Small intestine (tissue), 7 donors: ENCODE data around the gene LRRC3C. TPM values are rescaled to one million over a fixed set of nuclear protein-coding genes. Genes with fewer than 3 reads are reported as not detected.
A peak's percentile ranks its signal among the peaks of the same experiment; 100 is the strongest.

ENCODE experiments used
- DNase-seq, 2 donors: peaks; one replicate each; pipeline versions ENCODE4 v3.0.0 to v3.0.0-alpha.2; 2013
- FAIRE-seq: peaks from 2 replicates; lab custom pipeline; 2012; peaks lifted over from hg19 to GRCh38; lab: Jason Lieb, UNC
- H3K27ac ChIP-seq, 3 donors: one replicate each; pipeline ENCODE4 v1.5.1; 2013; ENCODE audit warnings: low read length in 2 of 3, mild to moderate bottlenecking in 2 of 3, control low read depth in 1 of 3, inconsistent platforms in 1 of 3, low read depth in 1 of 3, moderate library complexity in 1 of 3
- H3K27me3 ChIP-seq, 3 donors: one replicate each; pipeline ENCODE4 v1.6.1; 2013; ENCODE audit warnings: low read length in 3 of 3, inconsistent platforms in 1 of 3; ENCODE audit not compliant: control insufficient read depth in 3 of 3, insufficient read depth in 3 of 3
- H3K36me3 ChIP-seq, 3 donors: one replicate each; pipeline ENCODE4 v1.6.1; 2013; ENCODE audit warnings: low read length in 3 of 3, inconsistent platforms in 1 of 3, low read depth in 1 of 3, mild to moderate bottlenecking in 1 of 3, moderate library complexity in 1 of 3; ENCODE audit not compliant: control insufficient read depth in 3 of 3, insufficient read depth in 2 of 3
- H3K4me1 ChIP-seq, 3 donors: one replicate each; pipeline ENCODE4 v1.6.1; 2013; ENCODE audit warnings: low read length in 2 of 3, inconsistent platforms in 1 of 3, low read depth in 1 of 3, mild to moderate bottlenecking in 1 of 3, moderate library complexity in 1 of 3; ENCODE audit not compliant: control insufficient read depth in 3 of 3, insufficient read depth in 2 of 3
- H3K4me3 ChIP-seq, 3 donors: one replicate each; pipeline ENCODE4 v1.5.1; 2013; ENCODE audit warnings: low read length in 3 of 3, control low read depth in 1 of 3, inconsistent platforms in 1 of 3, low read depth in 1 of 3, mild to moderate bottlenecking in 1 of 3, moderate library complexity in 1 of 3
- H3K9me3 ChIP-seq, 2 donors: one replicate each; pipeline ENCODE4 v1.6.1; 2013; ENCODE audit warnings: low read depth in 1 of 2, low read length in 1 of 2; ENCODE audit not compliant: control insufficient read depth in 2 of 2, insufficient read depth in 1 of 2
- WGBS, 3 donors: extraction: QIAGEN DNeasy Blood & Tissue Kit; methylation state at CpG; one replicate each; pipeline ENCODE4 v1.1.7; 2013; 5-methylcytosine and 5-hydroxymethylcytosine counted together
- polyA plus RNA-seq, 4 donors: library from polyadenylated mRNA; stranded (reverse) in 3 of 4; unstranded in 1 of 4; fragments of 200-250 nt in 3 of 4; fragments of 120-200 nt in 1 of 4; gene quantifications; one replicate each; pipeline versions ENCODE4 v1.2.1 to v1.2.3, GENCODE V29; 2013
- donor health status: healthy with polysubstance abuse.
- donor health status: control.
- donor health status: control.
- donor health status: Bipolar disorder and iron deficiency.
- donor health status: healthy.

Gene LRRC3C
- polyA plus RNA-seq, 4 donors: 0.10 TPM; not detected in 3

- Histone ChIP-seq H3K27ac (peak overlapping the region; percentile 24 to 92 (median 74)), H3K4me3 (no peak overlapping the region), H3K36me3 (peaks cover 7 to 69% (median 18%) of the 10 kb centered on the region in 3 donors), H3K4me1 (peaks cover 0 to 74% (median 14%) of the 10 kb centered on the region in 3 donors), H3K9me3 (peaks cover 0 to 31% of the 10 kb centered on the region in 2 donors), H3K27me3 (no peaks in the 10 kb centered on the region)
- 53 to 62% (median 53%) methylated on average over 18 to 19 of the region's 19 CpGs for WGBS, 3 donors
- DNase-seq (peak; percentile 62 to 83), FAIRE-seq (no peak)
Observed at GRCh38 chr17:39920218-39921210, 7.0 kb upstream of the LRRC3C start.

GRCh38 chr17:39921323-39921722 lies 6.2 kb upstream of the LRRC3C start:
- WGBS, 3 donors: 54 to 73% (median 61%) methylated on average over 5 of the region's 5 CpGs
- no peak for FAIRE-seq

DNA sequence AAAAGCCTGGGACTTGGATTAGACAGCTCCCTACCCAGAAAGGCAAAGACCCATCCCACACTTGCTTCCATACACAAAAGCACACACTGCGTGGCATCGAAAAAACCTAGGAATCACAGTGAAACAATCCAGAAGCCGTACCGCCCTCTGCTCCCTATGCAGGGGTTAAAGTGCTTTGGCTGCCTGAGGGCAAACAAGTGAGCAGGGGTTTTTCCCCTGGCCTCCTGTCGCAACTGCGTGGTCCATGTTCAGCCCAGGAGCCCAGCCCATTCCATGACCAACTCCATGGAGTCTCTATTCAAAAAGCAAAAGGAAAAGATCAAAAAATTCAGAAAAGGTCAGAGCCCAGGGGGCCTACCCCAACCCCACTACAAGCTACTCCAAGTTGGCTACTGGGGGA lies 5.5 kb upstream of the LRRC3C start:
- no peak for FAIRE-seq
- peaks cover 7 to 70% (median 18%) of the 10 kb centered on the region in 3 donors for H3K36me3 ChIP-seq
- peak overlapping the region in 1 of 3 donors; percentile 92 for H3K27ac ChIP-seq
- WGBS, 3 donors: 90 to 91% (median 91%) methylated on average over 6 of the region's 6 CpGs
- no peaks in the 10 kb centered on the region for H3K27me3 ChIP-seq
- peaks cover 3 to 77% (median 14%) of the 10 kb centered on the region in 3 donors for H3K4me1 ChIP-seq
- peaks cover 0 to 16% of the 10 kb centered on the region in 2 donors for H3K9me3 ChIP-seq
- no peak overlapping the region for H3K4me3 ChIP-seq
- no peak for DNase-seq

More at GRCh38 chr17:39921323-39921722, 6.2 kb upstream of the LRRC3C start:
- H3K36me3 ChIP-seq: peaks cover 7 to 72% (median 18%) of the 10 kb centered on the region in 3 donors
- no peaks in the 10 kb centered on the region for H3K27me3 ChIP-seq
- H3K4me3 ChIP-seq: no peak overlapping the region
- H3K9me3 ChIP-seq: peaks cover 0 to 23% of the 10 kb centered on the region in 2 donors
- DNase-seq: peak in 1 of 2 donors; percentile 17
- peaks cover 3 to 82% (median 14%) of the 10 kb centered on the region in 3 donors for H3K4me1 ChIP-seq
- H3K27ac ChIP-seq: peak overlapping the region; percentile 22 to 92 (median 74)

GRCh38 chr17:39923230-39923629 lies 4.3 kb upstream of the LRRC3C start:
- DNase-seq (no peak), FAIRE-seq (no peak)
- H3K4me3 ChIP-seq: no peak overlapping the region
- H3K9me3 ChIP-seq: peaks cover 0 to 5% of the 10 kb centered on the region in 2 donors
- H3K4me1 ChIP-seq: peaks cover 3 to 72% (median 14%) of the 10 kb centered on the region in 3 donors
- H3K27me3 ChIP-seq: no peaks in the 10 kb centered on the region
- H3K36me3 ChIP-seq: peaks cover 7 to 64% (median 18%) of the 10 kb centered on the region in 3 donors
- WGBS, 3 donors: 92 to 95% (median 94%) methylated on average over 6 of the region's 6 CpGs
- H3K27ac ChIP-seq: no peak overlapping the region

- Histone ChIP-seq H3K27me3 (no peaks in the 10 kb centered on the region), H3K27ac (peak overlapping the region in 2 of 3 donors; percentile 17 to 18), H3K36me3 (peaks cover 7 to 61% (median 18%) of the 10 kb centered on the region in 3 donors), H3K4me3 (no peak overlapping the region), H3K9me3 (peaks cover 0 to 2% of the 10 kb centered on the region in 2 donors), H3K4me1 (peaks cover 3 to 77% (median 14%) of the 10 kb centered on the region in 3 donors)
- WGBS, 3 donors: 61 to 67% (median 63%) methylated on average over 17 of the region's 17 CpGs
- DNase-seq (peak in 1 of 2 donors; percentile 41), FAIRE-seq (no peak)
Observed at GRCh38 chr17:39923836-39924690, 3.5 kb upstream of the LRRC3C start.

- peaks cover 7 to 57% (median 18%) of the 10 kb centered on the region in 3 donors for H3K36me3 ChIP-seq
- DNase-seq: no peak
- no peak overlapping the region for H3K4me3 ChIP-seq
- H3K9me3 ChIP-seq: no peaks in the 10 kb centered on the region
- H3K4me1 ChIP-seq: peaks cover 3 to 74% (median 14%) of the 10 kb centered on the region in 3 donors
- peak overlapping the region in 2 of 3 donors; percentile 17 to 18 for H3K27ac ChIP-seq
- no peak for FAIRE-seq
- 54 to 59% (median 57%) methylated on average over 3 of the region's 3 CpGs for WGBS, 3 donors
- no peaks in the 10 kb centered on the region for H3K27me3 ChIP-seq
Observed at GRCh38 chr17:39924691-39925055, 2.9 kb upstream of the LRRC3C start.

GRCh38 chr17:39925282-39926134 lies 2.0 kb upstream of the LRRC3C start:
- Histone ChIP-seq H3K36me3 (peaks cover 4 to 52% (median 18%) of the 10 kb centered on the region in 3 donors), H3K4me3 (peak overlapping the region in 2 of 3 donors; percentile 89 to 93), H3K27ac (peak overlapping the region; percentile 5 to 89 (median 89)), H3K27me3 (no peaks in the 10 kb centered on the region), H3K9me3 (no peaks in the 10 kb centered on the region), H3K4me1 (peaks cover 3 to 66% (median 12%) of the 10 kb centered on the region in 3 donors)
- DNase-seq (no peak), FAIRE-seq (no peak)
- 68 to 74% (median 72%) methylated on average over 11 of the region's 11 CpGs for WGBS, 3 donors
